ENCODE data around the gene LCE2B.

DNA sequence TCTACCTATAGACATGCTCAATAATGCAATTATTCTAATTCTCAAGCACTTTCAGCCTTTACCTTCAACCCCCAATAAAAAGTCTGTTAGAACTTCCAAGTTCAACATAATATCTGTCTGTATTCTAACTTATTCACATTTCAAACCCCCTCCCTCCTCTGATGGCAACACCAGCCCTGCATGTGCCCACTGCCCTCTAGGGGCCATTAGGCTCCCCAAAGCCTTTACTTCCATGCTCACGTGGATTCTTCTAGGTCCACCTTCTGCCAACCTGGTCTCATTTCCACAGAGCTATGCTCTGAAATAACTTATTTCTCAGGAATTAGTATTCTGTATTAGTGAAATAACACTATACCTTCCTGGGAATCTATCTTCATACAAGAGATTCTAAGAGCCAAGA is 49.7 kb downstream of the LCE2B start:
- TF ChIP-seq EZH2 (optimal IDR thresholded peaks at IDR 0.05; ENCODE audit: low read depth, low read length) (no peak), EZH2phosphoT487 (IDR thresholded peaks at IDR 0.05; ENCODE audit: low read length) (no peak)
- TF ChIP-seq, protein P1, sequence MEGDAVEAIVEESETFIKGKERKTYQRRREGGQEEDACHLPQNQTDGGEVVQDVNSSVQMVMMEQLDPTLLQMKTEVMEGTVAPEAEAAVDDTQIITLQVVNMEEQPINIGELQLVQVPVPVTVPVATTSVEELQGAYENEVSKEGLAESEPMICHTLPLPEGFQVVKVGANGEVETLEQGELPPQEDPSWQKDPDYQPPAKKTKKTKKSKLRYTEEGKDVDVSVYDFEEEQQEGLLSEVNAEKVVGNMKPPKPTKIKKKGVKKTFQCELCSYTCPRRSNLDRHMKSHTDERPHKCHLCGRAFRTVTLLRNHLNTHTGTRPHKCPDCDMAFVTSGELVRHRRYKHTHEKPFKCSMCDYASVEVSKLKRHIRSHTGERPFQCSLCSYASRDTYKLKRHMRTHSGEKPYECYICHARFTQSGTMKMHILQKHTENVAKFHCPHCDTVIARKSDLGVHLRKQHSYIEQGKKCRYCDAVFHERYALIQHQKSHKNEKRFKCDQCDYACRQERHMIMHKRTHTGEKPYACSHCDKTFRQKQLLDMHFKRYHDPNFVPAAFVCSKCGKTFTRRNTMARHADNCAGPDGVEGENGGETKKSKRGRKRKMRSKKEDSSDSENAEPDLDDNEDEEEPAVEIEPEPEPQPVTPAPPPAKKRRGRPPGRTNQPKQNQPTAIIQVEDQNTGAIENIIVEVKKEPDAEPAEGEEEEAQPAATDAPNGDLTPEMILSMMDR (IDR thresholded peaks at IDR 0.05; ENCODE audit: low read length), result peak; percentile 32
